ENCODE data around the gene LRRK2. TPM values are rescaled to one million over a fixed set of nuclear protein-coding genes. Genes with fewer than 3 reads are reported as not detected.

LRRK2 gene
- total RNA-seq, 2 donors from 2014 or later = 28.8 to 32.0 TPM

DNA sequence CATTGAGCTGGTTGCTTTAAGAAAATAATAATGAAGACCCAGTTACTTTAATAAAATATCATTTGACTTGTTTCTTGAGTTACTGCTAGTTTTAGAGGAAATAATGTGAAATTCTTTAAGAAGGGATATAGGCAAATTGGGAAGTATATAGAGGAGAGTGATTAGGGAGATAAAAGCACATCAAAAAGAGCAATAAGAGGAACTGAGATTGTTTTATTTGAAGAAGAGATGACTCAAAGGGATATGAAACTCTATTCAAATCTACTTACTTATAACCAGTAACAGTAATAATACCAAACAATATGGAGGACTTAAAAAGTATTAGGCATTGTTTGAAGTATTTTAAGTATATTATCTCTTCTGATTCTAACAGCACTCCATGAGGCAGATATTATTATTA is 37.1 kb downstream of the LRRK2 start:
- Histone ChIP-seq H3K36me3 (peaks cover 24% of the 10 kb centered on the region), H3K4me1 (ENCODE audit: control insufficient read depth in 1 of 2, low read depth in 2 of 2) (no peaks in the 10 kb centered on the region), H3K27ac (no peak overlapping the region), H3K4me3 (no peak overlapping the region), H3K27me3 (replicated peaks; ENCODE audit: insufficient read depth) (no peaks in the 10 kb centered on the region), H3K9me3 (peaks cover 4% of the 10 kb centered on the region)
- ATAC-seq (ENCODE audit: insufficient number of reproducible peaks, low FRiP score, low read depth) (no peak), DNase-seq (ENCODE audit: low spot score) (no peak)
- TF ChIP-seq CTCF (IDR thresholded peaks at IDR 0.05) = no peak

DNA sequence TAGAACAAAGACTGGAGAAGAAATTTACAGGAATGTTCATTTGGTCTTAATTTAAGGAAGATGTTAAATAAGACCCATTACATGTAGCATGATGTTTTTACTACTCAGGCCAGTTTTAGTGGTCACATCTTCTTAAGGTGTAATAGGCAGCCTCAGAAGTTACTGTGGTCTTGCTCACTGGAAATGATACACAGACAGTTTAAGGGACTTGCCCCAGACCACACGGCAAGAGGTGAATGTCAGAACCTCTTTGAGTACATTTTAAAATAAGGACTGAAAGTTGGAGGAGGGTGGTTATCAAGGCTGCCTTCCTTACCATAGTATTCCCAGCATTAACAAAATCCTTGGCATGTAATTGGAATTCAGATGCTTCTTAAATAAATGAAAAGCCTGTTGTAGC is 37.9 kb downstream of the LRRK2 start:
- H3K9me3 ChIP-seq = peaks cover 4% of the 10 kb centered on the region
- ATAC-seq (ENCODE audit: insufficient number of reproducible peaks, low FRiP score, low read depth) = no peak
- no peaks in the 10 kb centered on the region for H3K27me3 ChIP-seq (replicated peaks; ENCODE audit: insufficient read depth)
- H3K4me1 ChIP-seq (ENCODE audit: control insufficient read depth in 1 of 2, low read depth in 2 of 2) = no peaks in the 10 kb centered on the region
- H3K36me3 ChIP-seq = peaks cover 24% of the 10 kb centered on the region
- no peak for TF ChIP-seq CTCF (IDR thresholded peaks at IDR 0.05)
- no peak overlapping the region for H3K27ac ChIP-seq
- H3K4me3 ChIP-seq = no peak overlapping the region
- DNase-seq (ENCODE audit: low spot score) = no peak

DNA sequence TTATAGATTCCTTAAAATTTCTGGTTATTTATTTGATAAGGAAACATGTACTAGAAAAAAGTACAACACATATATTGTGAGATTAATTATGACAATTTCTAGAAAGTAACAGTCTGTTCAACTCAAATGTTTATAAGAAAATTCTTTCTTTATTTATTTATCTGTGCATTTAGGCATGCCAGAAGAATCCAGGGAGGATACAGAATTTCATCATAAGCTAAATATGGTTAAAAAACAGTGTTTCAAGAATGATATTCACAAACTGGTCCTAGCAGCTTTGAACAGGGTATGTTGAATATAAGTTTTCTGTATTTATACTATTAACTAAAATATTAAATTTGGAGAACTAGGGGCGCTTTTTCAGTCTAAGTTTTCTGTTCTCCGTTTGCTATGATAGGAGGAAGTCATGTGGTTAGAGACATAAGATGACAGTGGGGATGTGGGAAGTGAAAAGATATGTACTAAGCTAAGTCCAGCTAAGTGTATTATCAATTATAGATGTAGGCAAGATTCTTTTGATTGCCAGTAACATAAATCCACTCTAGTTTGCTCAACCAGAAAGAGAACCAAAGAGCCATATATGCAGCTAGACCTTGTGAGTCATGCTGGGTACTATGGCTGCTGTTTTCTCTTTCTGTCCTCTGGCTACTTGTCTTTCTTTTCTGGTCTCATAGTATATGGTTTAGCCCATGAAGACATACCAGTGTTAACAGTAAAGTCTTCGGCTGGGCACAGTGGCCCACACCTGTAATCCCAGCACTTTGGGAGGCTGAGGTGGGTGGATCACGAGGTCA is 39.0 kb downstream of the LRRK2 start:
- peaks cover 4% of the 10 kb centered on the region for H3K9me3 ChIP-seq
- H3K4me1 ChIP-seq (ENCODE audit: control insufficient read depth in 1 of 2, low read depth in 2 of 2) = no peaks in the 10 kb centered on the region
- no peaks in the 10 kb centered on the region for H3K27me3 ChIP-seq (replicated peaks; ENCODE audit: insufficient read depth)
- H3K36me3 ChIP-seq = peaks cover 24% of the 10 kb centered on the region
- H3K4me3 ChIP-seq = no peak overlapping the region
- TF ChIP-seq CTCF (IDR thresholded peaks at IDR 0.05) = no peak
- ATAC-seq (ENCODE audit: insufficient number of reproducible peaks, low FRiP score, low read depth) = no peak
- H3K27ac ChIP-seq = no peak overlapping the region
- no peak for DNase-seq (ENCODE audit: low spot score)

DNA sequence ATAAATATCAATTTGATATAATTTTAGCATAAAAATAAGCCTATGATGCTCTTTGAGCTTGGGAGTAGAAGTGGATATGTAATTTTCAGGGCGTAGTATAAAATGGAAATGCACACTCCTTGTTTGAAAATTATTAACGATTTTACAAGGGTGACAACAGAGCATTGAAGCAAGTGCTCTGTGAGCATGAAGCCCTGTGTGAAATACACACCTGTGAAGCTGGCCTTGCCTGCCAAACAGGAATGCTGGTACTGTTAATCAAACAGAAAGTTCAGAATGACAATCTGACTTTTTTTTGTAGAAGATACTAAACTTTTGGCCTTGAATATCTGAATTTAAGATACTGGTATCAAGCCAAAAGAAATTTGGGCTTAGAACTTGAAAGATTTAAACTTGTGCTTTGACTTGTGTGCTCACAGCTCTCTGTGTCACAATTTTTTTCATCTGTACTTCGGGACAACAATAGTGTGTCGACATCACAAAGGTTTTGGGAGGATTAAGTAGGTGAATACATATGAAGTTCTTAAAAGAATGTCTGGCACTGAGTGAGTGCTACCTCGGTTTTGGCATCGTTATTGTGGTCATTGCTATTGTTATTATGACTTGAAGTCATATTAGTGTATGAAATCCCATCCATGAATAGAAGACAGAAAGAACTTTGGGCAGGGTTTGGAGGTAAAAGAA is 47.3 kb downstream of the LRRK2 start:
- TF ChIP-seq CTCF (IDR thresholded peaks at IDR 0.05) = no peak
- H3K27ac ChIP-seq = no peak overlapping the region
- DNase-seq (ENCODE audit: low spot score) (no peak), ATAC-seq (ENCODE audit: insufficient number of reproducible peaks, low FRiP score, low read depth) (no peak)
- H3K36me3 ChIP-seq = peaks cover 4% of the 10 kb centered on the region
- H3K9me3 ChIP-seq = no peaks in the 10 kb centered on the region
- peaks cover 0 to 7% of the 10 kb centered on the region in 2 donors for H3K4me1 ChIP-seq (ENCODE audit: control insufficient read depth in 1 of 2, low read depth in 2 of 2)
- no peak overlapping the region for H3K4me3 ChIP-seq
- H3K27me3 ChIP-seq (replicated peaks; ENCODE audit: insufficient read depth) = no peaks in the 10 kb centered on the region

DNA sequence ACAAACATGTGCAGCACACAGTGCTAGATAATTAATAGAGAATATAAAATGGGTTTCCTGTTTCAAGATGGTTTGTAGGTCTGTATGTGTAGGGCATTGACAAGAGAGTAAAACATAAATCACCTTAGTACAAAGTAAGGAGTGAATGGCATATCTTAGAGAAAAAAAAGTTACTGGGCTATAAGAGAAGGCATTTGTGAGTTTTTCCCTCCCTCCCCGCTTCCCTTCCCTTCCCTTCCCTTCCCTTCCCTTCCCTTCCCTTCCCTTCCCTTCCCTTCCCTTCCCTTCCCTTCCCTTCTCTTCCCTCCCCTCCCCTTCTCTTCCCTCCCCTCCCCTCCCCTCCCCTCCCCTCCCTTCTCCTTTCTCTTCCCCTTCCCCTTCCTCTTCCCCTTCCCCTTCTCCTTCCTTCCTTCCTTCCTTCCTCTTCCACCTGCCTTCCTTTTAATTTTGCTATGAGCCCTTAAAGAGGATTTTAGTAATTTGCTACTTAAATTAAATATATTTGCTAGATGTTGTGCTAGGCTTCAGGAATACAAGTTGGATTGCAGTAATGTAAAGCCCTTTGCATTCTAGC is 57.1 kb downstream of the LRRK2 start:
- Histone ChIP-seq H3K36me3 (no peaks in the 10 kb centered on the region), H3K9me3 (no peaks in the 10 kb centered on the region), H3K27ac (no peak overlapping the region), H3K4me3 (no peak overlapping the region), H3K4me1 (ENCODE audit: control insufficient read depth in 1 of 2, low read depth in 2 of 2) (peaks cover 6 to 7% of the 10 kb centered on the region in 2 donors), H3K27me3 (replicated peaks; ENCODE audit: insufficient read depth) (no peaks in the 10 kb centered on the region)
- TF ChIP-seq CTCF (IDR thresholded peaks at IDR 0.05) = no peak
- ATAC-seq (ENCODE audit: insufficient number of reproducible peaks, low FRiP score, low read depth) = no peak
- DNase-seq (ENCODE audit: low spot score) = no peak

All from thoracic aorta (tissue), 2 donors.